T follicular helper cell (primary cell): ENCODE measurements around the gene MYH3.

Experiments
- DNase-seq: peaks from one replicate; pipeline ENCODE4 v3.0.0-alpha.2; 2020; ENCODE audit warnings: low read depth

The MYH3 gene

GRCh38 chr17:10614536-10615155, 42.5 kb downstream of the MYH3 start:
- DNase-seq: no peak

DNA sequence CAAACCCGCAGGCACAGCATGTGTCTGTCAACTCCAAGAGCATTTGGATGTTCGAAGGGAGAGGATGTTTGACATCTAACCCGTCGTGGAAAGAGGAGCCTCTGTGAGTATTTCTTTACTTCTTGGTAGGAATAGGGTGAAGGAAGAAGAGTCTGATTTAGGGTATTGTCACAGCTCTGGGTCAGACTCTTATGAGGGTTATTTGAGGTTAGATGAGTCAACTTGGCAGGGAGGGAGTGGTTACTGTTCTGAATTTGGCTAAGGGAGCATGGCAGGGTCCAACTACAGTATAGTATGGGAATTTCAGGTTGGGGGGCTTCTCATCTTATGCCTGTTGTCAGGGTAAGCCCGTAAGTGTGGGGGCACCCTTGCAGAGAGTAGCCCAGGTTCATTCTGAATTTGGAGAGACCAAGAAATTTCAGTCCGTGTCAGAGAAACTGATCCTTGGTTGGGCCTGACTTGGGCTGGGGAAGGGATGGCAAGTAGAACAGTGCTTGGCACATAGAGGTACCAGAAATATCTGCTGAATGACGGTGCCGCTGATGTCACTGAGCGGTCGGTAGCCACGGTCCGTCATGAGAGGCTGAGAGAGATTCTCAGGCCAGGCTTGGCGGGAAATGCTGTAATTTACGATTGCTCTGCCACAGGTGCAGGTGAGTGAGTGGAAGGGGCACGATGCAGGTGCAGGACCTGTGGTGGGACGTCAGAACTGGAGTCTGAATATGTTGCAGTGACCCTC, 43.2 kb downstream of the MYH3 start:
- no peak for DNase-seq

DNA sequence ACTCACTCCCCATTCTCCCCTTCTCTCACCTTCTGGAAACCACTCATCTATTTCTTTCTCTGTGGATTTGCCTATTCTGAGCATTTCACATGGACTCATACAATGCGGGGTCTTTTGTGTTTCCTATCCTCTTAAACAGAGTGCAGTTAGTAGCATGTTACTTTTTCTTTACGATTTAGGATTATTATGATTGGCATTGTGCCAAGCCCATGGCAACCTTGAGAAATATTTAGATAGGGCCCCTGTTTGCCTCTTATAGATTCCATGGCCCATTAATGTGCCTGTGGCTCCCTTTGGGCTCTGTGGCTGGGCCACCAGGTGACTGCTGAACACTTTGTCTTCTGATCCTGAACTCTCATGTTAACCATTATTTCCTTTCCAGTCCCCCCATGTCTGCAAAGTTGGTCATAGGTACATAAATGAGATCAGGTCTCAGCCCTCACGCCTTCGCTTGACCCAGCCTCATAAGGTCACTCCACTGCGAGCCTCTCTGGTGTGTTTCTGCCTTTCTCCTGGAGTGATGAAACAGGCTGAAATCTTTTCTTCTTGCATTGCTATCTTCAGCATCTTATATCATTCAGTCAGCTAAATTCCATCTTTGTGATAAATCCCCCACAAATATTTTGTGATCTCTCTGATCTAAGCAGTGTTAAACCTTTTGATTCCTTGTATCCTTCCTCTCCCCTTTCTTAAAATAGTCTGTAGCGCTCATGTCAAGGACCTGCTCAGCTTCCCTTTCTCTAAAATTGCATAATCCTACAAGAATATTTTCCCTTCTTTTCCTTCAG, 44.0 kb downstream of the MYH3 start:
- DNase-seq: no peak

DNA sequence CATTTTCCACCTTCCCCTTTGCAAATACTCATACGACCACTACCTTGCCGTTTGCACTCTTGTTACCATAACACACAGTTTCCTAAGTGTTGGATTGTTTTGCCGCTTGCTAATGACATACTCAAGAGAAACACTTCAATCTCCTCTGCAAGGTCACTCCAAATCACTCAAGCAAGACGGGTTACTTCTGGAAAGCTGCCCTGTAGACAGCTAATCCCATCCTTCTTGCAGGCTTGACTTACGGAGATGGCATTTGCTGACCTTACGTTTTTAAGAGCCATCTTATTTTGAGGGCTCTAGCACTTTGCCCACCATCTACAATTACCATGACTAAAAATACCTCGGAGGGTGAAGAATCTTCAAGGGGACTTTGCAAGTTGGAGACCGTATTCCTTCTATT, 46.2 kb downstream of the MYH3 start:
- DNase-seq: no peak

DNA sequence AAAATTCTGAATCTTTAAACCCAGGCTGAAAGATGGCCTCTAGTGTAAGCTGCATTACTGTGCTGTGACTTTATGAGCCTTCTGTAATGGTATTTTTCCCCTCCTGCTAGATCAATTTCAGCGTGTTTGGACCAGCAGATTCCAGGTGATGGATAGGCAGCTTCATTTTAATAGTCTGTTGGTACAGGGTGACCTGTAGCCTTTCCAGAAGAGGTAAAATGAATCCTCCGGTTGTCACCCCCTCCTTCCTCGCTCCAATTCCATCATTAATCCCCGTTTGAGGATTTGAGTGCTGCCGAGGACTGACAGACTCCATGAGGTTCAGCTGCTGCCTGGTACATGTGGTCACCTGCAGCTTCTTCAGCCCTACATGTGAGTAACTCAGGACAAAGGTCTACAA, 48.9 kb downstream of the MYH3 start:
- DNase-seq: no peak

DNA sequence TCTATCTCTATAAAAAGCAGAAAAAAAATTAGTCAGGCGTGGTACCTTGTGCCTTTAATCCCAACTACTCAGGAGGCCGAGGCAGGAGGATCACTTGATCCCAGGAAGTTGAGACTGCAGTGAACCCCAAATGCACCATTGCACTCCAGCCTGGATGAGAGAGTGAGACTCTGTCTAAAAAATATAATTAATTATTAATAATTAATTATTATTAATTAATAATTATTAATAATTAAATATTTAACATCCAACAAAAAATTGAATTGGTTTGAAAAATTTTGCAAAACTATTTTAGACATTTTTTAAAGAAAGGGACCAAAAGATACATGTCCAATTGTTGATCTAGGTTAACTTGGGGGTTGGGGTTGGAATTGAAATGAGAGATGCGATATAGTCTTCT, 51.0 kb downstream of the MYH3 start:
- DNase-seq: no peak

GRCh38 chr17:10605221-10605783, 51.8 kb downstream of the MYH3 start:
- DNase-seq: no peak

- DNase-seq: no peak
Measured at GRCh38 chr17:10604521-10604920, 52.6 kb downstream of the MYH3 start.

DNA sequence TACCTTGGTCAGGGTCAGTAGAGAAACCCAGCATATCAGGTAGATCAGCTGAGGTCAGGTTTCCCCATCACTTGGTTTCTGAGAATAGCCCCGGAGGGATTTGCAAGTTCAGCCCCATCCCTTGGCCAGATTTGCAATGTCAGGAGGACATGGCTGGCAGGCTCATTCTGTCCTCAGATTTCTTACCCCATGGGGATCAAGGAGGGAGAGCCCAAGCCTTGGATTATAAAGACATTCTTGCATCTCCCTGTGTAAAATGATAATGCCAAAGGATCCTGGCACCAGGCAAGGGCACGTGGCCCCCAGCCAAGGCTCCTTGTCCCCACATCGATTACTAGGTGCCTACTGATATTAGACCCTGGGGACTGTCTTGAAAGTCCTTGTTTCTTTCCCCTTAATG, 53.2 kb downstream of the MYH3 start:
- DNase-seq: no peak

- DNase-seq: no peak
Measured at GRCh38 chr17:10600571-10600970, 56.5 kb downstream of the MYH3 start.

DNA sequence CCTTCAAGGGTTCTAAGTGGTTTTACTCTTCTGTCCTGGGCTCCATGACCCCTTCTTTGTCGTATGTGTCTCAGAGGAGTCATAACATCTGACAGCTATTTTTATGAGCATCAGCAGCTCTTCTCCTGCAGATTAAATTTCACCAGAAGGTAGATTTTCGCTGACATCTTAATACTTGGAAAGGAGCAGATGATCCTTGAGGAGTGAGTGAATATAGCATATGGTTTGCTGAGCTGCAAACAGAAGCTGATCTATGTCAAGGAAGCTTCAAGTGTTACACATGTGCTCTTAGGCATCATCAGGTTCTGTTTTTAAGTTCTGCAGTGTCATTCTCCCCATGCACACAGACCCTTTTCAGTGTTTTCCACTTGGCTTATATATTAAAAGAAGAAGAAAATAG, 58.5 kb downstream of the MYH3 start:
- no peak for DNase-seq

DNA sequence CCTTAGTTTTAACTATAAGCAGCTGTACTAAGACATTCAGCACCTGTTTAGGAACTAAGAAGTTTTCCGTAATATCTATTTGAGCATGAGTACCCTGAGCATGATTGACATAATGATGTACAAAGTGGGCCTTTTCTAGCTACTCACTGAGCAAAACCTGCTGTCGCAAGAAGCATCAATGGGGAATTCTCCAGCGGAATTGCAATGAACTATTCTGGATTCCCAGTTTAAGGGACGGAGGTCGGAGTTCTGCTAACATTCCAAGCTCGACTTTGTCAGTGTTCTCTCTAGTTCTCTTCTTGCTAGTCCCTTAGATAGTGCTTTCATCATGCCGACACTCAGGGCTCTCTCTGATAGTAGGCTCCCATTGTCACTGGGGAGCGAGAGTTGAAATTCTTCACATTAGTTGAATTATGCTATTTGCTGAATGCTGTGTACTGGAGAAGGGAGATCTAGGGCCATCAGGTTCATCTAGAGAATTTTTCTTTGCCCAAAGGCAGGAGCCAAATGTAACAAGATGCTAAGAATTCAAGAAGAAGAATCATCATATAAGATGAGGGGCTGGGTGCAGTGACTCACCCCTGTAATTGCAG, 67.5 kb downstream of the MYH3 start:
- DNase-seq: no peak

DNA sequence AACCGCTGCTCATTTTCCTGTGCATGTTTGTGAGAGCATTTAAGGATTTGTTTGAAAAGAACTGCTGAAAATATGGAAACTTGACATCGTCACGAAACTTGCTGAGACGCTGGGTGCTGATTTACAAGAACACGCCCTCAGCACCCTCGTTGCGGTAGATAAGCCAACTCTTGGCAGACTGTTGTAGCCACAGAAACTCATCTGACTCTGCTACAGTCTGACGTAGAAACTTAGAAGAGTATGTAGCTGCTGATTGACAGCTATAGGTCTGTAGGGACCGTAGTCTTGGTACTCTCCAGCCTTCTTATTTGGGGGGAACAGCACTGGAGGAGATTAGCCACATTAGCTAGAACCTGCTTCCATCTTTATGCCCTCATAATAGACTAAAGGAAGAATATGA, 71.6 kb downstream of the MYH3 start:
- no peak for DNase-seq

- DNase-seq: no peak
Measured at GRCh38 chr17:10583834-10584233, 73.3 kb downstream of the MYH3 start.

DNA sequence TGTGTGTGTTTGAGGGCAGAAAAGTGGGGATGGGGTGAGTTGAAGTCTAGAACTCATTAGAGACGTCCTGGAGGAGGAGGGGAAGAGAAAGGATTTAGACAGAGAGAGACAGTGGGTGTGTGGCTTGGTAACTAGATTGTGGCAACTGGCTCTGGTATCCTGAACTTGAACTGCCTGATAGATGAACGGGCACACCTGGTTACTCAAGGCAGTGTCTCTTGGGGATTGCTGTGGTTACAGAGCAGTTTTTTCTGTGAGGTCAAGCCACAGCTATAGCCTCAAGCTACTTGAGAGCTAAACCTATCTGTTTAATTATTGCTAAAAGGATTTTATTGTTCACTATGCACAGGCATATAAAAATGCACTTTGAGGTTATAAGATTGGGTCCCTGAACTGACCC, 77.8 kb downstream of the MYH3 start:
- no peak for DNase-seq
